ENCODE measurements around the gene DNAH2.
A peak's percentile ranks its signal among the peaks of the same experiment; 100 is the strongest.

Gene DNAH2

GRCh38 chr17:7844292-7845154, 127.0 kb downstream of the DNAH2 start:
- TF ChIP-seq, protein P1, sequence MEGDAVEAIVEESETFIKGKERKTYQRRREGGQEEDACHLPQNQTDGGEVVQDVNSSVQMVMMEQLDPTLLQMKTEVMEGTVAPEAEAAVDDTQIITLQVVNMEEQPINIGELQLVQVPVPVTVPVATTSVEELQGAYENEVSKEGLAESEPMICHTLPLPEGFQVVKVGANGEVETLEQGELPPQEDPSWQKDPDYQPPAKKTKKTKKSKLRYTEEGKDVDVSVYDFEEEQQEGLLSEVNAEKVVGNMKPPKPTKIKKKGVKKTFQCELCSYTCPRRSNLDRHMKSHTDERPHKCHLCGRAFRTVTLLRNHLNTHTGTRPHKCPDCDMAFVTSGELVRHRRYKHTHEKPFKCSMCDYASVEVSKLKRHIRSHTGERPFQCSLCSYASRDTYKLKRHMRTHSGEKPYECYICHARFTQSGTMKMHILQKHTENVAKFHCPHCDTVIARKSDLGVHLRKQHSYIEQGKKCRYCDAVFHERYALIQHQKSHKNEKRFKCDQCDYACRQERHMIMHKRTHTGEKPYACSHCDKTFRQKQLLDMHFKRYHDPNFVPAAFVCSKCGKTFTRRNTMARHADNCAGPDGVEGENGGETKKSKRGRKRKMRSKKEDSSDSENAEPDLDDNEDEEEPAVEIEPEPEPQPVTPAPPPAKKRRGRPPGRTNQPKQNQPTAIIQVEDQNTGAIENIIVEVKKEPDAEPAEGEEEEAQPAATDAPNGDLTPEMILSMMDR (conservative IDR thresholded peaks at IDR 0.05; ENCODE audit: control insufficient read depth, insufficient read depth, low read depth, low read length), result no peak
- peak overlapping the region; percentile 68 for H3K4me3 ChIP-seq (ENCODE audit: control insufficient read depth, low read depth, low read length)
- DNase-seq (ENCODE audit: low read depth), result peak; percentile 95

DNA sequence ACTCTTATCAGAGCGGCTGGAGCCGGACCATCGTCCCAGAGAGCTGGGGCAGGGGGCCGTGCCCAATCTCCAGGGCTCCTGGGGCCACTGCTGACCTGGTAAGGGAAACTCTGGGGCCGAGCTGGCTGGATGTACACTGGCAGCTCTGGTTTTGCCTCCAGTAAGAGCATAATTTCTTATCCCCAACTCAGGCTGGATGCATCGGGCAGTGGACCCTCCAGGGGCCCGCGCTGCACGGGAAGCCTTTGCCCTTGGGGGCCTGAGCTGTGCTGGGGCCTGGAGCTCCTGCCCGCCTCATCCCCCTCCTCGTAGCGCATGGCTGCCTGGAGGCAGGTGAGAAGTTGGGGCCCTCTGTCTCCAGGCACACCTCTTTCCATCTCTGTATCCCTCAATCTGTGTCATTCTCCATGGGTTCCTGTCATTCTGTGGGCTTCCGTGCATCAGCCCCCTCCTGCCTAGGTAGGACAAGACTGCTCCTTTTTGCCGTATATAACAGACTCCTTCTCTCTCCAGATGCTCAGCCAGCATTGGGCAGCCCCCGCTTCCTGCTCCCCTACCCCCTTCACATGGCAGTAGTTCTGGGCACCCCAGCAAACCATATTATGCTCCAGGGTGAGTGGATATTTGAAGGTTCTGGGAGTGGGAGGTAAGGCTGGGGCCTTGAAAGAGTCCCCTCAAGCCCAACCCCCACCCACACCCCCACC, 128.0 kb downstream of the DNAH2 start:
- no peak for DNase-seq (ENCODE audit: low read depth)
- peak overlapping the region; percentile 68 for H3K4me3 ChIP-seq (ENCODE audit: control insufficient read depth, low read depth, low read length)
- TF ChIP-seq, protein P1 (conservative IDR thresholded peaks at IDR 0.05; ENCODE audit: control insufficient read depth, insufficient read depth, low read depth, low read length), result no peak

DNA sequence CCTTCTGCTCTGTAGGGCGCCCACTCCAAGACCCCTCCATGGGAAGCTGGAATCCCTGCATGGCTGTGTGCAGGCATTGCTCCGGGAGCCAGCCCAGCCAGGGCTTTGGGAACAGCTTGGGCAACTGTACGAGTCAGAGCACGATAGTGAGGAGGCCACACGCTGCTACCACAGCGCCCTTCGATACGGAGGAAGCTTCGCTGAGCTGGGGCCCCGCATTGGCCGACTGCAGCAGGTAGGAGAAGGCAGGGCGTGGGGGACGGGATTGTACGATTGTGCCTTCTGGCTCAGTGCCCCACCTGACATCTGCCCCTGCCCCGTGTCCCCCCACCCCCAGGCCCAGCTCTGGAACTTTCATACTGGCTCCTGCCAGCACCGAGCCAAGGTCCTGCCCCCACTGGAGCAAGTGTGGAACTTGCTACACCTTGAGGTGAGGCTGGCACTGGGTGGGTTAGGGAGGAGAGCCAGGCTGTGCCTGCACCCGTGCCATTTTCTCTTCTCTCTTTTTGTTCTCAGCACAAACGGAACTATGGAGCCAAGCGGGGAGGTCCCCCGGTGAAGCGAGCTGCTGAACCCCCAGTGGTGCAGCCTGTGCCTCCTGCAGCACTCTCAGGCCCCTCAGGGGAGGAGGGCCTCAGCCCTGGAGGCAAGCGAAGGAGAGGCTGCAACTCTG, 128.7 kb downstream of the DNAH2 start:
- TF ChIP-seq, protein P1 (conservative IDR thresholded peaks at IDR 0.05; ENCODE audit: control insufficient read depth, insufficient read depth, low read depth, low read length), result no peak
- no peak for DNase-seq (ENCODE audit: low read depth)
- H3K4me3 ChIP-seq (ENCODE audit: control insufficient read depth, low read depth, low read length), result no peak overlapping the region

DNA sequence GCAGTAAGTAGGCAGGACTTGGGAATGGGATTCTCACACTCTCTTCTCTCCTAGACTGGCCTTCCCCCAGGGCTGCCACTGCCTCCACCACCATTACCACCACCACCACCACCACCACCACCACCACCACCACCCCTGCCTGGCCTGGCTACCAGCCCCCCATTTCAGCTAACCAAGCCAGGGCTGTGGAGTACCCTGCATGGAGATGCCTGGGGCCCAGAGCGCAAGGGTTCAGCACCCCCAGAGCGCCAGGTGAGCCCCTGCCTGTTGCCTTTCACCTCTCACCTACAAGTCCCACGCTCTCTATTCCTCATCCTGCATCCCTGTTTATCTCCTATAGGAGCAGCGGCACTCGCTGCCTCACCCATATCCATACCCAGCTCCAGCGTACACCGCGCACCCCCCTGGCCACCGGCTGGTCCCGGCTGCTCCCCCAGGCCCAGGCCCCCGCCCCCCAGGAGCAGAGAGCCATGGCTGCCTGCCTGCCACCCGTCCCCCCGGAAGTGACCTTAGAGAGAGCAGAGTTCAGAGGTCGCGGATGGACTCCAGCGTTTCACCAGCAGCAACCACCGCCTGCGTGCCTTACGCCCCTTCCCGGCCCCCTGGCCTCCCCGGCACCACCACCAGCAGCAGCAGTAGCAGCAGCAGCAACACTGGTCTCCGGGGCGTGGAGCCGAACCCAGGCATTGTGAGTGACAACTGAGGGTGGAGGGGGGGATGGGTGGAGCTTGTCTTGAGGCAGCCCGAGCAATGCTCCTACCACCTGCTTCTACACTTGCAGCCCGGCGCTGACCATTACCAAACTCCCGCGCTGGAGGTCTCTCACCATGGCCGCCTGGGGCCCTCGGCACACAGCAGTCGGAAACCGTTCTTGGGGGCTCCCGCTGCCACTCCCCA, 129.5 kb downstream of the DNAH2 start:
- no peak for DNase-seq (ENCODE audit: low read depth)
- H3K4me3 ChIP-seq (ENCODE audit: control insufficient read depth, low read depth, low read length), result no peak overlapping the region
- TF ChIP-seq, protein P1 (conservative IDR thresholded peaks at IDR 0.05; ENCODE audit: control insufficient read depth, insufficient read depth, low read depth, low read length), result no peak

DNA sequence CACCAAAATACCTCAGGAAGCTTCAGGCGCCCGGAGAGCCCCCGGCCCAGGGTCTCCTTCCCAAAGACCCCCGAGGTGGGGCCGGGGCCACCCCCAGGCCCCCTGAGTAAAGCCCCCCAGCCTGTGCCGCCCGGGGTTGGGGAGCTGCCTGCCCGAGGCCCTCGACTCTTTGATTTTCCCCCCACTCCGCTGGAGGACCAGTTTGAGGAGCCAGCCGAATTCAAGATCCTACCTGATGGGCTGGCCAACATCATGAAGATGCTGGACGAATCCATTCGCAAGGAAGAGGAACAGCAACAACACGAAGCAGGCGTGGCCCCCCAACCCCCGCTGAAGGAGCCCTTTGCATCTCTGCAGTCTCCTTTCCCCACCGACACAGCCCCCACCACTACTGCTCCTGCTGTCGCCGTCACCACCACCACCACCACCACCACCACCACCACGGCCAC, 130.6 kb downstream of the DNAH2 start:
- no peak overlapping the region for H3K4me3 ChIP-seq (ENCODE audit: control insufficient read depth, low read depth, low read length)
- DNase-seq (ENCODE audit: low read depth), result no peak

More for the DNA sequence above, 130.6 kb downstream of the DNAH2 start:
- TF ChIP-seq, protein P1 (conservative IDR thresholded peaks at IDR 0.05; ENCODE audit: control insufficient read depth, insufficient read depth, low read depth, low read length), result no peak
